Sigmoid colon (tissue), 7 donors: ENCODE data around the gene UGT1A7. TPM values are rescaled to one million over a fixed set of nuclear protein-coding genes. Genes with fewer than 3 reads are reported as not detected.

Experiments
- DNase-seq: peaks from one replicate; pipeline ENCODE4 v3.0.0-alpha.2; 2019
- H3K27ac ChIP-seq, 4 donors: fragments of 200-600 bp; sonication (generic); one replicate each; pipeline ENCODE4 v1.5.1; 2016 to 2019; ENCODE audit warnings: mild to moderate bottlenecking in 1 of 4
- H3K27me3 ChIP-seq, 3 donors: fragments of 200-600 bp; sonication (generic); one replicate each; pipeline ENCODE4 v1.5.1; 2019; ENCODE audit warnings: mild to moderate bottlenecking in 1 of 3
- H3K36me3 ChIP-seq, 4 donors: fragments of 200-600 bp; sonication (generic); one replicate each; pipeline ENCODE4 v1.5.1; 2016 to 2019
- H3K4me1 ChIP-seq, 4 donors: fragments of 200-600 bp; sonication (generic); one replicate each; pipeline ENCODE4 v1.5.1; 2017 to 2019
- H3K4me3 ChIP-seq, 4 donors: fragments of 200-600 bp; sonication (generic); one replicate each; pipeline ENCODE4 v1.5.1; 2017 to 2019; ENCODE audit warnings: mild to moderate bottlenecking in 2 of 4, moderate library complexity in 1 of 4
- H3K9me3 ChIP-seq, 4 donors: fragments of 200-600 bp in 3 of 4; sonication (generic) in 3 of 4; one replicate each; pipeline versions ENCODE4 v1.5.1 to v1.6.1; 2013 to 2019
- CTCF ChIP-seq, 4 experiments: fragments of 450-650 bp in 3 of 4; fragments of 200-600 bp in 1 of 4; IDR thresholded peaks; one replicate each; pipeline ENCODE4 v1.5.1; 2016 to 2019; ENCODE audit warnings: antibody characterized with exemption in 4 of 4, mild to moderate bottlenecking in 3 of 4, moderate library complexity in 2 of 4
- EP300 ChIP-seq, 4 donors: sonication (generic); formaldehyde crosslinking; IDR thresholded peaks; one replicate each; pipeline ENCODE4 v1.6.1; 2017; ENCODE audit warnings: antibody characterized with exemption in 4 of 4
- POLR2A ChIP-seq, 2 donors: fragments of 450-650 bp; IDR thresholded peaks; one replicate each; pipeline ENCODE4 v1.6.1; 2016; ENCODE audit warnings: antibody characterized with exemption in 2 of 2, mild to moderate bottlenecking in 2 of 2, moderate library complexity in 2 of 2
- POLR2AphosphoS5 ChIP-seq, 4 donors: sonication (generic); formaldehyde crosslinking; IDR thresholded peaks; one replicate each; pipeline ENCODE4 v1.6.1; 2017; ENCODE audit warnings: antibody characterized with exemption in 4 of 4
- WGBS, 2 donors: extraction: QIAGEN DNeasy Blood & Tissue Kit; methylation state at CpG; one replicate each; pipeline ENCODE4 v1.1.7; 2013; 5-methylcytosine and 5-hydroxymethylcytosine counted together
- intact Hi-C: fragments of 100-400 bp; cut with DNase I; formaldehyde crosslinking; loops from one replicate; pipeline ENCODE4 v1.15.1; 2023
- polyA plus RNA-seq, 3 donors: library from polyadenylated mRNA; stranded (reverse); fragments of 200-250 nt; gene quantifications; one replicate each; pipeline ENCODE4 v1.2.3, GENCODE V29; 2013
- total RNA-seq, 4 donors: library from RNA; depleted of rRNA; stranded (reverse); fragments of >200 nt; gene quantifications; one replicate each; pipeline ENCODE4 v1.1.0, GENCODE V29; 2016
- donor health status: healthy with polysubstance abuse.
- donor health status: Bipolar disorder and iron deficiency.
- donor health status: healthy.

The UGT1A7 gene
- total and polyA plus RNA-seq, 7 donors = 0.66 TPM; not detected in 6

- 79 to 82% methylated on average over 5 of the region's 5 CpGs for WGBS, 2 donors
- Histone ChIP-seq H3K36me3 (no peaks in the 10 kb centered on the region), H3K4me3 (no peak overlapping the region), H3K27ac (no peak overlapping the region), H3K9me3 (no peaks in the 10 kb centered on the region), H3K27me3 (no peaks in the 10 kb centered on the region), H3K4me1 (no peaks in the 10 kb centered on the region)
- TF ChIP-seq CTCF (IDR thresholded peaks at IDR 0.05) (no peak), POLR2A (IDR thresholded peaks at IDR 0.05) (no peak), POLR2AphosphoS5 (IDR thresholded peaks at IDR 0.05) (no peak), EP300 (IDR thresholded peaks at IDR 0.05) (no peak)
- intact Hi-C loops = no loop called here
- no peak for DNase-seq
Measured at GRCh38 chr2:233686928-233687327, 5.2 kb downstream of the UGT1A7 start.

- no peaks in the 10 kb centered on the region for H3K27me3 ChIP-seq
- TF ChIP-seq POLR2AphosphoS5 (IDR thresholded peaks at IDR 0.05) (no peak), POLR2A (IDR thresholded peaks at IDR 0.05) (no peak), CTCF (IDR thresholded peaks at IDR 0.05) (no peak), EP300 (IDR thresholded peaks at IDR 0.05) (no peak)
- DNase-seq = no peak
- no peak overlapping the region for H3K4me3 ChIP-seq
- intact Hi-C loops = no loop called here
- 77 to 83% methylated on average over 5 of the region's 5 CpGs for WGBS, 2 donors
- H3K9me3 ChIP-seq = no peaks in the 10 kb centered on the region
- H3K27ac ChIP-seq = no peak overlapping the region
- H3K36me3 ChIP-seq = no peaks in the 10 kb centered on the region
- H3K4me1 ChIP-seq = no peaks in the 10 kb centered on the region
Measured at GRCh38 chr2:233688341-233688740, 6.6 kb downstream of the UGT1A7 start.

- DNase-seq = no peak
- TF ChIP-seq EP300 (IDR thresholded peaks at IDR 0.05) (no peak), CTCF (IDR thresholded peaks at IDR 0.05) (no peak), POLR2A (IDR thresholded peaks at IDR 0.05) (no peak), POLR2AphosphoS5 (IDR thresholded peaks at IDR 0.05) (no peak)
- Histone ChIP-seq H3K4me3 (no peak overlapping the region), H3K27ac (no peak overlapping the region), H3K9me3 (no peaks in the 10 kb centered on the region), H3K4me1 (no peaks in the 10 kb centered on the region), H3K27me3 (no peaks in the 10 kb centered on the region), H3K36me3 (no peaks in the 10 kb centered on the region)
- intact Hi-C loops = no loop called here
Measured at GRCh38 chr2:233689031-233689430, 7.3 kb downstream of the UGT1A7 start.

- no peaks in the 10 kb centered on the region for H3K27me3 ChIP-seq
- no peaks in the 10 kb centered on the region for H3K36me3 ChIP-seq
- intact Hi-C loops = no loop called here
- H3K9me3 ChIP-seq = no peaks in the 10 kb centered on the region
- no peak overlapping the region for H3K4me3 ChIP-seq
- H3K4me1 ChIP-seq = no peaks in the 10 kb centered on the region
- no peak for TF ChIP-seq EP300 (IDR thresholded peaks at IDR 0.05)
- TF ChIP-seq POLR2A (IDR thresholded peaks at IDR 0.05) = no peak
- no peak for TF ChIP-seq POLR2AphosphoS5 (IDR thresholded peaks at IDR 0.05)
- no peak for TF ChIP-seq CTCF (IDR thresholded peaks at IDR 0.05)
- DNase-seq = no peak
- WGBS, 2 donors = 7 to 18% methylated on average over 3 of the region's 3 CpGs
- H3K27ac ChIP-seq = no peak overlapping the region
Measured at GRCh38 chr2:233689501-233689900, 7.8 kb downstream of the UGT1A7 start.

GRCh38 chr2:233690444-233690843 lies 8.7 kb downstream of the UGT1A7 start:
- Histone ChIP-seq H3K36me3 (no peaks in the 10 kb centered on the region), H3K9me3 (no peaks in the 10 kb centered on the region), H3K4me3 (no peak overlapping the region), H3K27ac (no peak overlapping the region), H3K4me1 (no peaks in the 10 kb centered on the region), H3K27me3 (no peaks in the 10 kb centered on the region)
- intact Hi-C loops = no loop called here
- no peak for DNase-seq
- 49 to 80% methylated on average over 4 of the region's 4 CpGs for WGBS, 2 donors
- TF ChIP-seq POLR2AphosphoS5 (IDR thresholded peaks at IDR 0.05) (no peak), POLR2A (IDR thresholded peaks at IDR 0.05) (no peak)
